ENCODE results near the gene ZFY.

- no peak for TF ChIP-seq CTCF (IDR thresholded peaks at IDR 0.05)
- TF ChIP-seq EP300 (IDR thresholded peaks at IDR 0.05; ENCODE audit: borderline replicate concordance in 1 of 2, low read depth in 1 of 2, low read length in 1 of 2), result no peak
Measured at GRCh38 chrY:2885880-2886279, 49.3 kb upstream of the ZFY start.

Measured in SK-N-SH (cell line).